Cardiac septum (tissue), 1 donor: ENCODE data around the gene CLASP1. TPM values are rescaled to one million over a fixed set of nuclear protein-coding genes. Genes with fewer than 3 reads are reported as not detected.
A peak's percentile ranks its signal among the peaks of the same experiment; 100 is the strongest.
"Not testable (repeated sequence)": the region's sequence is repeated elsewhere in the genome, so short reads cannot be mapped to it uniquely, and the experiment has no call there.

ENCODE experiments used
- DNase-seq: peaks from one replicate; pipeline ENCODE4 v3.0.0-alpha.2; 2020; ENCODE audit warnings: low spot score
- intact Hi-C: fragments of 100-400 bp; cut with DNase I; formaldehyde crosslinking; loops from one replicate; pipeline ENCODE4 v1.14.0; 2022
- total RNA-seq: library from RNA; stranded (reverse); fragmentation: NEBNext Ultra II Directional; extraction: Animal tissue kit (Norgen Biotek cat#: 25700); gene quantifications from one replicate; pipeline ENCODE4 v1.2.1, GENCODE V29; 2021
- donor health status: DM: no; HTN: no; CAD: no.

CLASP1 gene
- total RNA-seq, 1 donor from 2014 or later, result 66.1 TPM

DNA sequence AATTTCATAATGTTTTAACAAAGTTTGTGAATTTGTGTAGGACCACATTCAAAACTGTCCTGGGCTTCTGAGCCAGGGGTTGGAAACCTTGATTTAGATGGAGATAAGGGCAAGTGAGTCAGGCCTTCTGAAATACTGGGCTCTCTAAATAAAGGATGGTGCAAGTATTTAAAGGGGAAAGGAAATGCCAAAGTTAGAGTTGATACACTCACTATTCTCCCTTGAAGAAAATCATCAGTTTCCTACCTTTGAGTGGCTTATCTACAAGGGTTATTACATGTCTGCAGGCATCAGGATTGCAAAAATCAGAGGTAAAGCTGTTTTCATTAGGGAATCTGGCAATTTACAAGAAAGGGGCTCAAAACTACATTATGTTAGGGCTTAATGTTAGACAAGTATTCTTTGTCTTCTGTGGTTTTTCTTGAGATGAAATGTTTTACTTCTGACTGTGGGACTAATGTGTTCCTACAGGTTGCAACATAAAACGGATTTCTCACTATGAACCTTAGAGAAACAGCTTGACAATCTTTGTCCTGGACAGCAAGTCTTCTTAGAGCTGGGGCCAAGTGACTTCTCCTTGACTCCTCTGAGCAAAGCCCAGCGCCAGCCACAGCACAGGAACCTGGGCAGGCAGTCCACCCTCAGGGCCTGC is 87.5 kb downstream of the CLASP1 start:
- intact Hi-C loops, result no loop called here
- DNase-seq, result no peak

DNA sequence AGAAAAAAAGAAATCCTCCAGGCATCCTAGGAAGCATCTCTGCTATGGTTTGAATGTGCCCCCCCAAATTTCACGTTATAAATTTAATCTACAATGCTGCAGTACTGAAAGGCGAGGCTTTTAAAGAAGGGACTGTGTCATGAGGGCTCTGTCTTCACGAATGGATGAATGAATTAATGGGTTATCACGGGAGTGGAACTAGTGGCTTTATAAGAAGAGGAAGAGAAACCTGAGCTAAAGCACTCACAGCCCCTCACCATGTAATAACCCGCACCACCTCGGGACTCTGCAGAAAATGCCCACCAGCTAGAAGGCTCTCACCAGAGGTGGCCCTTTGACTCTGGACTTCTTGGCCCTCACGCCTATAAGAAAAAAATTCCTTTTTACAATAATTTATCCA is 90.9 kb downstream of the CLASP1 start:
- intact Hi-C loops, result no loop called here
- no peak for DNase-seq

DNA sequence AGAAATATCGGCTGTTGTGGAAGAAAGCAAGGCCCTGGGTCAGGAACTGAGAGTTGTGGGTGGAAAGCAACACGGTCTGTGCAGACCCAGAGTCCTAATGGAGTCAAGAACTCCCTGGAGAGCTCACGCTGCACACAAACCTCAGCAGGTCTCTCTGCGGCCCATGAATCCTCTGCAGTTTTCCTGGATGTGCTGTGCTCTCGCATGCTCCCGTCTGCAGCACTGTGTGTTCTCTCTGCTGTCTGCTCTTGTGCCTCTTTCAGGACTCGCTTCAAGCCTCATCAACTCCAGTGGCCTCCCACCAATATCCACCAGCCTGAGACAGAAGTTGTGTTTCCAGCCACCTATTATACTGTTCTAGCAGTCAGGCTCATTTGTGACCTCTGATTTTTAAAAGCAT is 94.3 kb downstream of the CLASP1 start:
- intact Hi-C loops, result no loop called here
- no peak for DNase-seq

DNA sequence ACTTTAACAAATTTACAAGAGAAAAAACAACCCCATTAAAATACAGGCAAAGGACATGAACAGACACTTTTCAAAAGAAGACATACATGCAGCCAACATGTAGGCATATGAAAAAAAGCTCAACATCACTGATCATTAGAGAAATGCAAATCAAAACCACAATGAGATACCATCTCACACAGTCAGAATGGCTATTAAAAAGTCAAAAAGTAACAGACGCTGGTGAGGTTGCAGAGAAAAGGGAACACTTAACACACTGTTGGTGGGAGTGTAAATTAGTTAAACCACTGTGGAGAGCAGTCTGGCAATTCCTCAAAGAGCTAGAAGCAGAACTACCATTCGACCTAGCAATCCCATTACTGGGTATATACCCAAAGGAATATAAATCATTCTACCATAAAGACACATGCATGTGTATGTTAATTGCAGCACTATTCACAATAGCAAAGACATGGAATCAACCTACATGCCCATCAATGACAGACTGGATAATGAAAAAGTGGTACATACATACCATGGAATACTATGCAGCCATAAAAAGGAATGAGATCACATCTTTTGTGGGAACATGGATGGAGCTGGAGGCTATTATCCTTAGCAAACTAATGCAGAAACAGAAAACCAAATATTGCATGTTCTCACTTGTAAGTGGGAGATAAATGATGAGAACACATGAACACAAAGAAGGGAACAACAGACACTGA is 96.6 kb downstream of the CLASP1 start:
- intact Hi-C loops, DNase-seq: not testable (repeated sequence)

DNA sequence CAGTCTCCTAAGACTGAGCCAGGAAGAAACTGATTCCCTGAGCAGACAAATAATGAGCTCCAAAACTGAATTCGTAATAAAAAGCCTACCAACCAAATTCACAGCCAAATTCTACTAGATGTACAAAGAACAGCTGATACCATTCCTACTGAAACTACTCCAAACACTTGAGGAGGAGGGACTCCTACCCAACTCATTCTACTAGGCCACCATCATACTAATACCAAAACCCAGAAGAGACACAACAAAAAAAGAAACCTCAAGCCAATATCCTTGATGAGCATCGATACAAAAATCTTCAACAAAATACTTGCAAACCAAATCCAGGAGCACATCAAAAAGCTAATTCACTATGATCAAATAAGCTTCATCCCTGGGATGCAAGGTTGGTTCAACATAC is 98.6 kb downstream of the CLASP1 start:
- intact Hi-C loops, result no loop called here
- no peak for DNase-seq

DNA sequence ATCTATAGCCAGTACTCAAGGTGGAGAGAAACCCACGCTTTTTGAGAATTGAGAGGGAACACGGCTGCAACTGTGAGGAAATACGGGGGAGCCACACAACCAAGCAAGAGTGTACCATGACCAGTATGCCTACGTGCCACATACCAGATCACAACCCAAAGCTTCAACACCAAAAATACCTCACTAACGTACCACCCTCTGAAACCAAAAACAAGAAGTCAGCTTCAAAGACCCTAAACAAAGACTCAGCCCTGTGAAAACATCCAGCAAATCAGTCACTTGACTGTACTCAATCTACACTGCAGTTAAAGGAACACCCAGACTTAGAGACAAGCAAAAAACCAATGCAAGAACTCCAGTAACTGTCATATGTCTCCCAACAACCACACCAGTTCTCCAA is 101.6 kb downstream of the CLASP1 start:
- no peak for DNase-seq
- intact Hi-C loops, result no loop called here

DNA sequence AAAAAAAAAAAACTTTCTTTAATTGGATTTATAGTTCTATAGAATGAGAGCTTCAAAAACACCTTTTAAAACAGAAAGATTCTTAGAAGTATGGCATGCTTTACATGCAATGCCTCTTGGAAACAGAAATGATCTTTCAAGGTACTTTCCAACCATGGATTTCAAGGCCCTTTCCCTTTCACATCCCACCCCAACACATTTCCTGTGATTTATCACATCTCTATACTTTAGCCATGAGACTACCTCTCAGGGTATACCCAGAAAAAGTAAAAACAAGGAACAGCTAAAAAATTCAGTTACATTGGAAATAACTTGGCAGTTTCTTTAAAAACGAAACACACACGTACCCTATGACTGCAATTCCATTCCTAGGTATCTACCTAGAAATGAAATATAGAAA is 103.3 kb downstream of the CLASP1 start:
- intact Hi-C loops, result no loop called here
- no peak for DNase-seq

DNA sequence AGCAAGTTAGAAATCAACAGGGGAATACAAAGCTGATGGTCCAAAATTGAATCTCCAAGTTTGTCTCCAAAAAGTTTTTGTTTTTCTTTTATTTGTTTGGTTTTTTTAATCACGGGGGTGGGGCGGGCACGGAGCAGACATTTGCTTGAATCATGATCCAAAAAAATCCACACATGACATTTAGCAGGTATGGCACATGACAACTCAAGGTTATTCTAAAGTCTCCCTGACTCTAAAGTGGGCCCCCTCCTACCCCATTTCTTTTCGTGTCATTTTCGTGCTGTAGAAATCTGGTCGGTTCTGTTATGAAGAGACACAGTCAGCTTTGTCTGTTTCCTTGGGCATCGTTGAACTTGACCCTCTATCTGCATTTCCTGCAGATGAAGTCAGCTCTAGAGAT is 104.0 kb downstream of the CLASP1 start:
- intact Hi-C loops, result no loop called here
- no peak for DNase-seq

DNA sequence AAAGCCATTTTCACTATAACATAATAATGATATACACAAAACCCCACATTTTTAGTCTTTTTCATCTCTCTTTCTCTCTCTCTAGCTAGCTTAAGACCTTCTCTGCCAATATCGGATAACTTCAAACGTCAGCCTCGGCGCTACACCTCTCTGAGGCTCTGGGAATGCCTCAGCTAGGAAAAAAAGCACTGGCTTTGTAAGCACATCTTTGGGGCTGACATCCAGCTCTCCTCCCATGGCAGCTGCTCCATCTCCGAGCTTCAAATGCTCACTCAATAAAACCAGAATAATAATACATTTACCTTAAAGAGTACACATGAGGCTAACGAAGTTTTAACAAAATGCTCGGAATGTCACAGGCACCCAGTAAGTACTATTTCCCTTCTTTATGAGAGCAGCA is 107.8 kb downstream of the CLASP1 start:
- no peak for DNase-seq
- intact Hi-C loops, result loop anchor here (5.0 kb wide), 1 partner anchor 66 kb away; no protein-coding TSS in a partner anchor

DNA sequence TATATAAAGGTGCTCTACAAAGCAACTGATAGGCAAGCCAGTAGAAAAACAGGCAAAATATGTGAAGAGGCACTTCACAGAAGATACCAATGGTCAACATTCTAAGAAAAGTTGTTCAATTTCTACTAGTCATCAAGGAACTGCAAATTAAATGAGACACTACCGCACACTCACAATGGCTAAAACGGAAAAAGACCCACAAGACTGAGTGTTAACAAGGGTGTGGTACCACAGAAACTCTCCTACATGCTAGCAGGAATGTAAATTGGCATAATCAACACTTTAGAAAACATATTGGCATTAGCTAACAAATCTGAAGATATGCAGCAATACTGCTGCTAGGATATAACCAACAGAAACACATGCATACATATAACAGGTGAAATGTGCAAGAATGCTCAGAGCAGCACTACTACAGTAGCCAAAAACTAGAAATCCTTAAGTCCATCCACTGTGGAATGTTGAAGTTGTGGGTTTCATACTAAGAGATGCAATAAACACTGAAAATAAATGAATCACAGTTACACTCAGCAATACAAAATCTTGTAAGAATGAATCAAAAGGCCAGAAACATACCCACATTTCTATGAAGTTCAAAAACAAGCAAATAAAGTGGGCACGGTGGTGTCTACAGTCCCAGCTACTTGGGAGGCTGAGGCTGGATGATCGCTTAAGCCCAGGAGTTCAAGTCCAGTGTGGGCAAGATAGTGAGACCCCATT is 109.4 kb downstream of the CLASP1 start:
- intact Hi-C loops, result loop anchor here (5.0 kb wide), 1 partner anchor 67 kb away; no protein-coding TSS in a partner anchor
- no peak for DNase-seq

DNA sequence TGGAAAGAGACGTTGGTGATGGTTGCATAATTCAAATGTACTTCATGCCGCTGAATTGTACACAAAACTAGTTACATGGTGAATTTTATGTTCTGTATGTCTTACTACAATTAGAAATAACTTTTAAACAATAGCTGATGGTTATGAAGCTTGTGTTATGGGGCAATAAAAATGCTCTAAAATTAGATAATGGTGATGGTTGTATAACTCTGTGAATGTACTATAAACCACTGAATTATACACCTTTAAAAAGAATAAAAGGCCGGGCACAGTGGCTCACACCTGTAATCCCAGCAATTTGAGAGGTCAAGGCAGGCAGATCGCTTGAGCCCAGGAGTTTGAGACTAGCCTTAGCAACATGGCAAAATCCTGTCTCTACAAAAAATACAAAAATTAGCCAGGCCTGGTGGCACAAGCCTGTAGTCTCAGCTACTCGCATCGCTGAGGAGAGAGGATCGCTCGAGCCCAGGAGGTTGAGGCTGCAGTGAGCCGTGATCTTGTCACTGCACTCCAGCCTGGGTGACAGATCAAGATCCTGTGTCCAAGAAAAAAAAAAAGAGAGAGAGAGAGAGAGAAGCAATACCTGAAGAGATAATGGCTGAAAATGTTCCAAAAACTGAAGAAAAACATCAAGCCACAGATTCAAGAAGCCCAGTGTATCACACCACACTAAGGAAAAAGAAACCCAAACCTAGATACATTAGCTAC is 112.3 kb downstream of the CLASP1 start:
- intact Hi-C loops, result no loop called here
- no peak for DNase-seq

DNA sequence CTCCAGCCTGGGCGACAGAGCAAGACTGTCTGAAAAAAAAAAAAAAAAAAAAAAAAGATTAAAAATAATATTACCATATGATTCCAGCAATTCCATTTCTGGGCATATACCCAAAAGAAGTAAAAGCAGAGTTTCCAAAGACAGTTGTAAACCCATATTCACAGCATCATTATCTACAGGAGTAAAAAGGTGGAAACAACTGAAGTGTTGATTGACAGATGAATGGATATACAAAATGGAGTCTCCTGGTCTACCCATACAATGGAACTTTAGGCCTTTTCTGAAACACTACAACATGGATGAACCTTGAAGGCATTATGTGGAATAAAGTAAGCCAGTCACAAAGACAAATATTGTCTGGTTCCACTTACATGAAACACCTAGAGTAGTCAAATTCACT is 112.9 kb downstream of the CLASP1 start:
- DNase-seq, result no peak
- intact Hi-C loops, result no loop called here

DNA sequence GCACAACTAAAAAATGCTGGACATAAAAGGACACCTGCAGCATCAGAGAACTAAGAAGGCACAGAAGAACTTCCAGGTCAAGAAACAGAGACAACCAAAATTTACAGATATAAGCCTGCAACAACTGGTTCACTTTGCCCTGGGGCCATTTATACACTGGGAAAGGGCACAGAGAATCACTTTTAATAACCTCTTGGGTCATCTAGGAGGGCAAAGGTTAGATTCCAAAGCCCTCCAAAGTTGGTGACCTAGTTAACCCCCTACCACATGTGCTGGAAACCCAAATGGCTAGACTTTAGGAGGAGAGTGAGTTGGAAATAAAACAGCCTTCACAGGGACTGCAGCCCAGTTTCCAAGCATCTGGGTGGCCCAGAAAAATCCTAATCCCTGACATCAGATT is 115.3 kb downstream of the CLASP1 start:
- intact Hi-C loops, result no loop called here
- no peak for DNase-seq

DNA sequence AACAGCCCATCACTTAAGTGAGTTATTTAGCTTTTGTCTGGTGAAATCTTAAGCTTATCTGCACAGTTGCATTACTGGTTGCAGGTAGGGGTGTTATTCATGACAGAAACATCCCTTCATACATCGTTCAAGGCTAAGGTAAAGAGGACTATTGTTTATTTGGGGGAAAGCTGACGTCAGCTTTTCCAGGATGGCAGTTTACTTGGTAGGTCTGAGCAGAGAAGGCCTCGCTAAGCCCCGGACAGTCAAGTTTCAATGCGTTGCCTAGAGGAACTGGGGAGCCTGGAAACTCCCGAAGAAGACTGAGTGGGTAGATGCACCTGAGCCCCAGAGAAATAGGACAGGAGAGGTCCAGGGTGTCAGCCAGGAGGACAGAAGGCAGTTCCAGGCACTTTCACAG is 116.4 kb downstream of the CLASP1 start:
- intact Hi-C loops, result no loop called here

DNA sequence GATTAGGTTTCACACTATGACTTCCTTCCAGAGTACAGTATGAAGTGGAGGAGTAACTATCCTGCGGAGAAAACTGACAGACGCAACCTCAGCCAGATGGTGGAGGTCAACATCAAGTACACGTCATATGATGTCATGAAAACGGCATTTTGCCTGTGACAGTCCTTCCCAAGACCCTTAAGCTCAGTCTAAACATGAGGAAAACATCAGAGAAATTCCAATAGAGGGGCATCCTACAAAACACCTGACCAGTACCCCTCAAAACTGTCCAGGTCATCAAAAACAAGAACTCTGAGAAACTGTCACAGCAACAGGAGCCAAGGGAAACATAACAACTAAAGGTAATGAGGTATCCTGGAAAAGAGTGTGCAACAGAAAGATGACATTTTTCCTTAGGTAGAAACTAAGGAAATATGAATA is 116.9 kb downstream of the CLASP1 start:
- intact Hi-C loops, result no loop called here
- no peak for DNase-seq

More for the DNA sequence above, 116.4 kb downstream of the CLASP1 start:
- no peak for DNase-seq

DNA sequence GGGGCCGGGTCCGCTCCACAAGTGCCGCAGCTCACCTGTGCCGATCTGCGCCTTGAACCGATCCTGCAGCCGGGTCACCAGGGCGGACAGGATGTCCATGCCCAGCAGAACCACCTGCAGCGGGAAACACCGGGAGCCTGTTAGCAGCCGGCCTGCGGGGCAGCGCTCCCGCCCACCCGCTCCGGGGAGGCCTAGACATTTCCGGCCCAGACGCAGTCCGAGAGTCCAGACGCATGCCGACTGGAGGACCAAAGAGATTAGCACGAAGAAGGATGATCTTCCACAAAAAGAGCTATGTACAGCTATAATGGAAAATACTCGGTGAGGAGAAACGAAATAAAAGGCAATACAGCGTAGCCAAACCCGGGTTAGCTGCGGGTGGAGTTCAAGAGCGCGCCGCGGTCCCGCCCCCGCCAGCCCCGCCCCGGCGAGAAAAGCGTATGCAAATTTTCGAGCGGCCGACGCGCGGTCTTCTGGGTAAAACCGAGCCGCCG is 119.0 kb downstream of the CLASP1 start:
- intact Hi-C loops, result loop anchor here (1.0 to 2.0 kb wide), 2 partner anchors 189 to 206 kb away; partner anchors contain the start of gene NIFK

DNA sequence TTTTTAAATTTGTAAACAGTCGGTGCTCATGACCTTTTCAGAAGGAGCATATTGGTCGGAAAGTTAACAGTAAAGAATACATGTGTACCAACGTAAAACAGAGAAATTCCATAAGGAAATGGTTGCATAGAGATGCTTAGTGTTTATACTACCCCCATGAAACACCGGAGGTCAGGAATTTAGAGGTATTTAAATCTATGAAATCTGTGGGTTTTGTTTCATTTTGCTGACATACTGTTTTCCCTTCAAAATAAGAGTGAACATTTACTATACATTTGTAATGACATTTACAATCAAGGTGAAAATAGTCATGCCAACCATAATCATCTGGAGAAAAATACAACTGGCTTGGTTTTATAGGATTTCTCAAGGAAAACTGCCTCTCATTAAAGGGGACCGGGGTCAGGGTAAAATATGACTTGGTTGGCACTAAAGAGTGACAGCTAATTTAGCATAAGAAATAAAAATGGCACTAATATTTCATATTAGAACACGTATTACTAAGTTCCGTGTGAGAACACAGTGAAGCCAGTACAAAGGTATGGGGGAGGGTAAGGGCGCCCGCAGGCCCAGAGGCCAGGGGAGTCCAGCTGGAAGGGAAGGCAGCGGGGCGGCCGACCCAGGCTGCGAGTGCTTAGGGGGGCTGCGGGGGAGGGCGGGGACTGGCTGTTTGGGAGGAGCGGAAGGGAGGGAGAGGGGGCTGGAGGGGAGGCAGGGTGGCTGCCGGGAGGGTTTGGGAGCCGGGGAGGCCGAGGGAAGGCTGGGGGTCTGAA is 119.6 kb downstream of the CLASP1 start:
- peak; percentile 79 for DNase-seq
- intact Hi-C loops, result loop anchor here (1.0 to 5.0 kb wide), 3 partner anchors 122 to 207 kb away; partner anchors contain the start of gene NIFK

More for the DNA sequence above, 119.0 kb downstream of the CLASP1 start:
- DNase-seq, result peak; percentile 92

DNA sequence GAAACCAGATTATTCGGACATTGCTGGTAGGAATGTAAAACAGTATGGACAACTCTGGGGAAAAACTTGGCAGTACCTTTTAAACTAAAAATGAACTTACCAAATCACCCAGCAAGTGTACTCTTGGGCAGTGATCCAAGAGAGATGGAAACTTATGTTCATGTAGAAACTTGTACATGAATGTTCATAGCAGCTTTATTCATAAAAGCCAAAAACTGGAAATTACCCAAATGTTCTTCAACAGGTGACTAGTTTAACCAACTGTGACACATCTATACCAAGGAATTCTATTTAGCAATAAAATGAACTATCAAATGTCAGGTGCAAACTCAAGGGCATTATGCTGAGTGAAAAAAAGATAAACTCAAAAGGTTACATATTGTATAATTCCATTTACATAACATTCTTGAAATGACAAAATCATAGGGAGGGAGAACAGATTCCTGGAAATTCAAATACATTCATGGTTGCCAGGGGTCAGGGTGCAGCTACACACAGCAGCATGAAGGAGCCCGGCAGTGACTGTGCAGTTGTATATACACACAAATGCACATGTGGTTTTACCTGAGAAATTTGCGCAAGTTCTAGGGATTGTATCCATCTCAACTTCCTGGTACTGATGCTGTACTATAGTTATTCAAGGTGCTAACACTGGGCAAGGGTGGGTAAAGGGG is 122.1 kb downstream of the CLASP1 start:
- intact Hi-C loops, result loop anchor here (5.0 kb wide), 1 partner anchor 120 kb away; no protein-coding TSS in a partner anchor

More for the DNA sequence above, 122.1 kb downstream of the CLASP1 start:
- no peak for DNase-seq
